GM18499 (cell line): ENCODE data around the gene LRIF1.
"Not testable (repeated sequence)": the region's sequence is repeated elsewhere in the genome, so short reads cannot be mapped to it uniquely, and the experiment has no call there.

ENCODE experiments used
- ATAC-seq: cut with Tn5 transposase; IDR thresholded peaks from one replicate; pipeline ENCODE4 v1.9.1; 2021; ENCODE audit warnings: moderate number of reproducible peaks; ENCODE audit not compliant: insufficient read depth, unreplicated experiment

Gene LRIF1, protein sequence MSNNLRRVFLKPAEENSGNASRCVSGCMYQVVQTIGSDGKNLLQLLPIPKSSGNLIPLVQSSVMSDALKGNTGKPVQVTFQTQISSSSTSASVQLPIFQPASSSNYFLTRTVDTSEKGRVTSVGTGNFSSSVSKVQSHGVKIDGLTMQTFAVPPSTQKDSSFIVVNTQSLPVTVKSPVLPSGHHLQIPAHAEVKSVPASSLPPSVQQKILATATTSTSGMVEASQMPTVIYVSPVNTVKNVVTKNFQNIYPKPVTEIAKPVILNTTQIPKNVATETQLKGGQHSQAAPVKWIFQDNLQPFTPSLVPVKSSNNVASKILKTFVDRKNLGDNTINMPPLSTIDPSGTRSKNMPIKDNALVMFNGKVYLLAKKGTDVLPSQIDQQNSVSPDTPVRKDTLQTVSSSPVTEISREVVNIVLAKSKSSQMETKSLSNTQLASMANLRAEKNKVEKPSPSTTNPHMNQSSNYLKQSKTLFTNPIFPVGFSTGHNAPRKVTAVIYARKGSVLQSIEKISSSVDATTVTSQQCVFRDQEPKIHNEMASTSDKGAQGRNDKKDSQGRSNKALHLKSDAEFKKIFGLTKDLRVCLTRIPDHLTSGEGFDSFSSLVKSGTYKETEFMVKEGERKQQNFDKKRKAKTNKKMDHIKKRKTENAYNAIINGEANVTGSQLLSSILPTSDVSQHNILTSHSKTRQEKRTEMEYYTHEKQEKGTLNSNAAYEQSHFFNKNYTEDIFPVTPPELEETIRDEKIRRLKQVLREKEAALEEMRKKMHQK

DNA sequence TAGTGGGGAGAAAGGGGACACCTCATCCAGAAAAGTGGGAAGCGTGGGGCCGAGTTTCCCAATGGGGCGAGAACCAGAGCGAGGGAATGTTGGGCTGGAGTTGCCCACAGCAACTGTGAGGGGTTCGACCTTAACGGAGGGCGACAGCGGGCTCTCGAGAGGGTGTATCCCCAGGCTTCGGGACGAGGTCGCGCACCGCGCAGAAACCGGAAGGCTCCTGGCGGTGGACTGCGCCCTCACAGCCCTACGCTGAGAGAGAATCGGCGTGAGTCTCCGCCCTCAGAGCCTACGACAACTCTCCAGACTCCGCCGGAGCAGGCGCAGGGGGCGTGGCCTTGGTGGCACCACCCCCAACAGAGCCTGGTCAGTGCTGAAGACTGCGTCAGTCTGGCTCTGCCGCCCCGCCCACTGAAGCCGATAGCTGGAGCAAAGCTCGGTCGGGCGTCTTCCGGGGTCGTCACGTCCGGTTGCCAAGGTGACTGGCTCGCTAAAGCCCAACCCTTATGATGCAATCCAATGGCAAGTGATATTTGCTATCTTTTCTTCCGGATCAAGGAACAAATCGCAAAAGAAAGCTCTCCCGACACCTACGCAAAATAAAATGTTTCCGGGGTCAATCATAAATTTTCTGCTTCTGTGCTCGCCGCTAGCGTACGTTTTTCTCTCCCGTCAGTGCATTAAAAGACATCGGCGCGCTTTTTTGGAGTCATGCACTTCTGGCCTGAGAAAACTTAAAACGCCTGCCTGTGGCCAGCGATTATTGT, at the start of gene LRIF1:
LRIF1 (minus strand) TSS at position 232 of the 764 bp plus-strand sequence. CDS start 234 bp downstream, outside the sequence.
- peak; percentile 94 for ATAC-seq

DNA sequence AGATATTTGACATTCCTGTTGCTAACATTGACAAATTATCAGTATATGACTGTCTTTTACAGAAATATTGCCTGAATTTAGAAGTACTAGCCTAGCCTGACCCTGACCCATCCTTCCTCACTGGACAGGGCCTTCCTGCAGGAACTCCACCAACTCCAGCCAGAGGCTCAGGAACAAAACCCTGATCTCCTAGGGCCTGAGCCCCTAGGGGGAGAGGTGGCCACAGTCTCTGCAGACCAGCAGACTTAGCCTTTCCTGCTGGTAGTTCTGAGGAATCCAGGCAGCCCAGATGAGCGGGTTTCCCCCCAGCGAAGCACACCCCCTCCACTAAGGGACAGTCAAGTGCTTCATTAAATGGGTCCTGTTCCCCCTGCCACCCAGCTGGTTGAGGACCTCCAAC, 44.3 kb upstream of the LRIF1 start:
- no peak for ATAC-seq

DNA sequence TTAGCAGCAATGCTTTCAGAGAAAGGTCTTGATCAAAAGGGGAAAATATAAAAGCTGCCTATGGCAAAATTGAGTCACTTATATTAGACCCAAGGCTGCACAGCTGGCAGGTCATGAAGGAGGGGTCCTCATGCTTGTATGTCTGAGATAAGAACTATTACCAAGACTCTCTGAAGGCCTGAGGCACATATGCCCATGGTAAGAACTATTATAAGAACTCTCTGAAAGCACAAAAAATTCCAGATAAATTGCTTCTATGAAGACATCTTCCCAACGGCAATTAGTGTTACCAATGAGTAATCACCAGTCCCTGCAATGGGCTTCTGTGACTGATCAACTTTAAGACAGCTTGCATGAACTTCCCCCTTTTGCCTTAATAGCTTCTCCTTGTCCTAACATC, 42.8 kb upstream of the LRIF1 start:
- no peak for ATAC-seq

DNA sequence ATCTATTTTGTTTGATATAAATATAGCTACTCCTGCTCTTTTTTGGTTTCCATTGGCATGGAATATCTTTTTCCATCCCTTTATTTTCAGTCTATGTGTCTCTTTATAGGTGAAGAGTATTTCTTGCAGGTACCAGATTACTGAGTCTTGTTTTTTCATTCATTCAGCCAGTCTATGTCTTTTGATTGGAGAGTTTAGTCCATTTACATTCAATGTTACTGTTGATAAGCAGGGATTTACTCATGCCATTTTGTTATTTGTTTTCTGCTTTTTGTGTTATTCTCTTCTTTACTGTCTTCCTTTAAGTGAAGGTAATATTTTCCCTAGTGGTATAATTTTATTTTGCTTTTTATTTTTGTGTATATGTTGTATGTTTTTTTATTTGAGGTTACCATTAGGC, 35.9 kb upstream of the LRIF1 start:
- ATAC-seq, result not testable (repeated sequence)

DNA sequence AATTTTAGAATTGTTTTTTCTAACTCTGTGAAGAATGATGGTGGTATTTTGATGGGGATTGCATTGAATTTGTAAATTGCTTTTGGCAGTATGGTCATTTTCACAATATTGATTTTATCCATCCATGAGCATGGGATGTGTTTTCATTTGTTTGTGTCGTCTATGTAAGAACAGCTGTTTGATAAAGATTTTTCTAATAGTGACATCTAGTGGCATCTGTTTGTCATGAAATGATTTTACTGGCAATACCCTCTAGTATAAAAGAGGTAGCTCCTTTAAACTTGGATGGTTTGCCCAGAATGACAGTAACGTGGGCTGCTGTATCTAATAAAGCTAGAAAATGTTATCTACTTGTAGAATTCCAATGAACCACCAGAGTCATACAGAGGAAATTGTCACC, 28.6 kb upstream of the LRIF1 start:
- ATAC-seq, result not testable (repeated sequence)

DNA sequence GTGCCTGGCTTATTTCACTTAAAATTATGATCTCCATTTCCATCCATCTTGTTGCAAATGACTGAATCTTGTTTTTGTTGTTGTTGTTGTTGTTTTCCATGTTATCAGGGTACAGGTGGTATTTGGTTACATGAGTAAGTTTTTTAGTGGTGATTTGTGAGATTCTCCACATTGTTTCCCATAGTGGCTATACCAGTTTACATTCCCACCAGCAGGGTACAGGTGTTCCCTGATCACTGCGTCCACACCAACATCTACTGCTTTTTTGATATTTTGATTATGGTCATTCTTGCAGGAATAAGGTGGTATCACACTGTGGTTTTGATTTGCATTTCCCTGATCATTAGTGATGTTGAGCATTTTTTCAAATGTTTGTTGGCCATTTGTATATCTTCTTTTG, 27.6 kb upstream of the LRIF1 start:
- ATAC-seq, result not testable (repeated sequence)

DNA sequence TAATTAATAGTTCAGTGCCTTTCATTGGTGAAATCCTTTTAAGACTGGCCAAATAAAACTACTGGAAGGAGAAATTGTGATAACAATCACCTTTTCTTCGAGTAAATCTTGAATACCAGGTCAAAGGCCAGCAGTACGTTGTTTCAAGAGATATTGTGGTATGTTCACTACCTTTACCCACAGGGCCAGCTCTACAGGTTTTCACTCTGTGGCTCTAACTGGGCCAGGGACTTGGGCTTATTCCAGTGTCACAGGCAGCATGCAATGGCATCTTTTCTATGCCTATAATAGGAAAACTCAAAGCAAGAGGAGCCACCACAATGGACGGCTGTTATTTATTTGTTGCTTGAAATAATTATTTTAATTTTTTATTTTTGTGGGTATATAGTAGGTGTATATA, 26.8 kb upstream of the LRIF1 start:
- no peak for ATAC-seq

DNA sequence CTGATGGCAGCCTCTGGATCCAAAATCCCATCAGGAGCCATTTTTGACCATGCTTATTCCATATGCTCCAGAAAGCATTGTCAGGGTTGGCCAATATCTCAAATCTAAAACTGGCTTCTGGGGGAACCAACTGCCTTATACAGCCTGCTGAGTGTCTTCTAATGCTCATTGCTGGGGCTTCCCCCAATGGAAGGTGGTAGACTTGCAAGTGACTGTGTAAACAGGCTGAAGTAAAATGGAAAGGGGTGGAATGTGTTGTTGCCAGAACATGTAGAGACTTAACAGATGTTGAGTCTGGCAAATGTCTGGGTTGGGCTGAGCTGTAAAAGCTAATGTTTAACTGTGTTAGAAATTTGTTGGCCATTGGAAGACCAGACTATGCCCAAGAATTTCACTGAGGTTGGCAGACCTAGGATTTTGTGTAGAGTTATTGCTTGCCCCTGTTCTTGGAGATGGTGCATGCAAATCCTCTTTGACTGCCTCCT, 22.7 kb upstream of the LRIF1 start:
- ATAC-seq, result no peak

DNA sequence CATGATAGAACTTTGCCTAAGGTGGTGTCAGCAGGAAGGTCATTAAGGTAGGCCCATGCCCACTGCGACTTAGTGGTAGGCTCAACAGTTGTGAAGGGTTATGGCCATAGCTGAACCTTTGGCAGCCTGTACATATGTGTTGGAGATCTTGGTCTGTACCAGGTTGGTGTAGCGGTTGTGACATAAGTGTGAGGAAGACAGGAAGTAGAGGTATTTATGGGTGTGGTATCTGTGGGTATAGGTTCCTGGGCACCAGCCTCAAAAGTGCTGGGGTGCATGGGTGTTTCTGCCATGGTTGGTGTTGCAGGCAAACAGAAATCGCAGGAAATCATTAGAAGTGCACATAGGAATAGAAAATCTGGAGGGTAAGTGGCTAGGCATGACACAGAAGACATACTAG, 18.6 kb upstream of the LRIF1 start:
- no peak for ATAC-seq

DNA sequence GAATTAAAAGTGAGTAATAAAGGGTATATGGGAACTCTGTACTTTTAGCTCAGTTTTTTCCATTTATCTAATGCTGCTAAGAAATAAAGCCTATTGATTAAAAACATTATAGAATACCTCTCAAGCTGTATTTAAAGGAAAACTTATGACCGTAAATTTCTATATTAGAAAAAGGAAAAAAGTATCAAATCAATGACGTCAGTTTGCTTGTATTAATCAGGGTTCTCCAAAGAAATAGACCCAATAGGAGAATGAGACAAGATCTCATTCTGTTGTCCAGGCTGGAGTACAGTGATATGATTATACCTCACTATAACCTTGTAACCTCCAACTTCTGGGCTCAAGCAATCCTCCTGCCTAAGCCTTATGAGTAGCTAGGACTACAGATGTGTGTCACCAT, 15.4 kb upstream of the LRIF1 start:
- ATAC-seq, result no peak

DNA sequence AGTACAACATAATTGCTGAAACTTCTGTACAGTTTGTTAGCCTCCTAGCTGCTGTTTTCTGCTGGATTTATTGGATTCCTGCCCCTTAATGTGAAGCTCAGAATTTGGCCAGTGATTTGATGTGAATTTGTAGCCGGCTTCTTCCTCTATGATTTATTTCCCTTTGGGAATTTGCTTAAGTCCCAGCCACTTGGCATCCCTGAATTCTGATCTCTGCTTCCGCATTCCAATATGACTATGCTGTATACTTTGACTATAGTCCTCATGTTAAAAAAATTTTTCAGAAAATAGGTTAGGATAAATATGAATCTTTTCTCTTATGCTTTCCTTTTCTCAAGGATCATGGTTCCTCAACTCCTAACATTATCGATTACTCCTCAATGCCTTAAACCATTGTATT, 12.4 kb upstream of the LRIF1 start:
- ATAC-seq, result no peak

DNA sequence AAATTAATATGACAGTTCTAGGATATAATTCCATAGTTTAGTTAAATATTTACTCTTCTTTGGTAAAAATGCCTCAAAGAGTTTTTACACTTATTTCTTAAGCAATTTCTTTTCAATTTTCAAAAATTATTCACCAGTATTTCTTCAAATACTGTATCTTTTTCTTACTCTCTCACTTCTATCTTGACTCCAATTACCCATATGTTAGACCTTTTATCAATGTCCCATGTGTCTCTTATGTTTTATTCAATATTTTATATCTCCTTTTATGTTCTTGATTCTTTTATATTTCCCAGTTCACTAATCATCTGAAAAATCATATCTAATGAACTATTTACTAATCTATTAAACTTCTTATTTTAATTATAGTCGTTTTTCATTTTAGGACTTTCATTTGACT, 11.5 kb upstream of the LRIF1 start:
- ATAC-seq, result no peak

DNA sequence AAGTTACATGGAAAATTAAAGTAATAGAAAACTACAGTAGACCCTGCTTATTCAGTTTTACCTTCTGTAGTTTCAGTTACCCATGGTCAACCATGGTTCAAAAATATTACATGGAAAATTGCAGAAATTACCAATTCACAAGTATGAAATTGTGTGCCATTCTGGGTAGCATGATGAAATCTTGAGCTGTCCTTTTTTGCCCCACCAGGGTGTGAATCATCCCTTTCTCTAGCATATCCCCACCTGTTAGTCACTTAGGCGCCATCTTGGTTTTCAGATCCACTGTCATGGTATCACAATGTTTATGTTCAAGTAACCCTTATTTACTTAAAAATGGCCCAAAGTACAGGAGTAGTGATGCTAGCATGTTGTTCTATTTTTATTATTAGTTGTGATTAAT, 3.5 kb upstream of the LRIF1 start:
- ATAC-seq, result no peak

DNA sequence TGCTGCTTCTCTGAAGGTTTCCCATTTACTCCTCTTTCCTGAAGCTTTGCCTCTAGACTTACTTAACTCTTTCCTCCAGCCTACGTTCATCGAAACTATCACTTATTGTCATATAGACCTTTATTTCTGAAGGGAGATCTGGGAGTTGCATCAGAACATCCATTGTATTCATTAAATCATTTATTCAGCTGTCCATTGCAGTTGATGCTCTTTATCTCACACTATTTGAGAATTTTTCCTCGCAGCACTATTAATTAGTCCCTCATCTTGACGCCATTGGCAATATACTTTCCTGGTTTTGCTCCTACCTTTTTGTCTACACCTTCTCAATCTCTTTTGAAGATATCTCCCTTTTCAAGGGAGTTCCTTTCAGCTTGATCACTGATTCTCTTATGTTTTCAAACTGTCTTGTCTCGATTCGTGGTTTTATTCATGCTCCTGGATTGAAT, 757 bp upstream of the LRIF1 start:
- no peak for ATAC-seq

DNA sequence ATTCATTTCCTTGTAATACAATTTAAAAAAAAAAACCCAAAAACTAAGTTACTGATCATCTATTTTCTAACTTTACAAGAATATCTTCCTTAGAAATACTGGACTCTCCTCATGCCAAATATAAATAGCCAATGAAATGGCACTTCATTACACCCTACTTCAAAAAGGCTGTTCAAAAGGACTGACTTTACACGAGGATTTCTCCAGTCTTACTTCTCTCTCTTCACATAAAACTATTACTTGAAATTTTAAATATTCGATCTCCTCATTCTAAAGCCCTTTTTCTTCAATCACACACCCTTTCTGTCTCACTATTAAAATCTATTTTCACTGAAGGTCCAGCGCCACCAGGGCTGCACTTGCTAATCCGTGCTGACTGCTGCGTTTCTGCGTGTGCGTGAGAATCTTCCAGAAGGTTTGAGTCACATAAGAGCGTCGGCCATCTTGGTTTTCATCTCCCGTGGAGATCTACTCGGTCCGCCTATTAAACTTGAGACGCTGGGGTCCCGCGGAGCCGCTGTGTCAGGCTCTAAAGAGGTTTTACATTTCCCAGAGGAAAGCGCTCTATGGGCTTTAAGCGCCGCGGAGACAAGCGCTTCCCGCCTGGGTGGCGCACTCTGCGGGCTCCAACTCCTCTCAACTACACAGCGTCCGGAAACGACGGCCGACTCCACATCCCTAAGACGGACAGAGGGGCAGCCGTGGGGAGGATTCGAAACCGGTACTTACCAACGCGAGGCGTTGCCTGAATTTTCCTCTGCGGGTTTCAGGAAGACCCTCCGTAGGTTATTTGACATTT, 631 bp downstream of the LRIF1 start:
- ATAC-seq, result peak; percentile 7

DNA sequence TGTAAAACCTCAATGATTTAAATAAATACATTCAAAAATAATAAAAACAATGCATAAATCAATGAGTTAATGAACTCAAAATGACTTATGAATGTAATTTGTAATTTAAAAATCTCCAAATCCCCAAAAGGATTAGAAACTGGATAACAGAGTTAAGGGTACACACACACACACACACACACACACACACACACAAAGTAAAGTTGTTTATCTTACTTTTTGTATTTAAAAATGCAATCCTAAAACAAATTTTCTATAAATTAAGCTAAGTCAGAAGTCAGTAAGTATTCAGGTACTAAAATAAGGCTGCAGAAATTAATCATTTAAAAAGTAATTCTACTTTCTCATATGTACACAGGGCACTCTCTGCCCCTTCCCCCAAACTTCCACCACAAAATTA, 1.8 kb downstream of the LRIF1 start:
- no peak for ATAC-seq

DNA sequence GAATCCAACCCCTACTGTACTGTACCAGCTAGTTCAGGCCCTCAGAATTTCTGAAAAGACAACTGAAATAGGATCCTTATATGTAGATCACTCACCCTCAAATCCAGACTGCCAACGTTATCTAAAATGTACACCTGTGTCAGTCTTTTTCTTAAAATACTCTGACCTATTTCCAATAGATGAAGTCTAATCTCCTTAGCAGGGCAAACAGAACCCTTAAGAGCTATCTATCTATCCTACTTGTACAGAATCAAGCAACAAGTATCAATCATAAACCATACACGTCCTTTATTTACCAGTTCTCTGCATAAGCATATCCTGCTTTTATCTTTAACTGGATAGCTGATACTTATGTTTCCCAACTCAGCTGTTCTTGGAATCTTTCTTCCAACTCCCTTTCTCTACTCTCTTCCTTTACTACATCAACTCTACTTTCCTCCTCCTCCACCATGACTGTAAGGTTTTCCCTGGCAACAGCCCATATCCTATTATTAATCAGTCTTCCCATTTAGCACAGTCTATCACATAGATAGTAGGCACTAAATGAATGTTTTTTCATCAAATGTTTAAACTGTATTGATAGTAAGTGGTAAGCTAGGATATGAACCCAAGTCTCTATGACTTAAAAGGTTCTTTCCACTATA, 2.8 kb downstream of the LRIF1 start:
- ATAC-seq, result no peak

DNA sequence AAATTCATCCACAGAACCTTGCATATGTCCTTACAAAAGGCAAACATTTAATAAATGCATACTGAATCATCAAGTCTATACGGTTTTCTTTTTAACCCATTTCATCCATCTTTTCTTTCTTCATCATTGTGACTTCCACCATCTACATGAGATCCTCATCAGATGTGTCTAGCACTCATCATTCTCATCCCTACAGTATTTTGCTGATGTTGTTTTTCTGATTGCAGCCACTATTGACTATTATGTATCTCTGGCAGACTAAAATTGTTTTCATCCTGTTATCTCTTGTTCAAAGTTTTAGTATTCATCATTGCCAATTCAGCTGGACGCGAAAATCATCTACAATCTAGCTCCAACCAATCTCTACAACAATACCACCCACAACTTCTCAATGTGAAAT, 5.9 kb downstream of the LRIF1 start:
- no peak for ATAC-seq

DNA sequence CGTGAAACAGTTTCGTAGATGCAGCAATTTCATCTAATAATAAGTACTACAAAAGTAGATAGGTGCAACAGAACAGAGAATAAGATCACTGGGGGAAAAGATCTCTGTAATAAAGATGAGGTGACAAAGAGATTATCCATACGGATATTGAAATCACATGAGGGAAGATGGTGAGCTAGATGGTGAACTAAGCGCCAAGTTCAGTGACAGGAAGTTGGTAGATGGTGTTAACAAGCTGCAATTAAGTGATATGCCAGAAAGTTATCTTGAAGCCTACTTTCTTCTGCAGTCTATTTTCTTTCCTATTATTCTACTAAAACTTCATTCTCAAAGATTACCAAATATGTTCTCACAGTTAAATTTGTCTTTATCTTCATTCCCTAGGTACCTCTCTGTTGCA, 7.1 kb downstream of the LRIF1 start:
- ATAC-seq, result no peak
